AG04449 (cell line): ENCODE results near the gene THADA.

Source experiments
- CTCF ChIA-PET: fragments of 350-600 bp; formaldehyde crosslinking; extraction: SDS; loops from one replicate; lab custom pipeline; 2021; ENCODE audit warnings: antibody characterized with exemption; lab: Yijun Ruan, JAX
- POLR2A ChIA-PET: fragments of 400-600, 350-600 bp; formaldehyde crosslinking; extraction: SDS; loops from one replicate; lab custom pipeline; 2020; ENCODE audit warnings: antibody characterized with exemption, inconsistent platforms; lab: Yijun Ruan, JAX
- DNase-seq: peaks from one replicate; pipeline ENCODE4 v3.0.0-alpha.2; 2010; ENCODE audit warnings: low read depth, low spot score
- H3K4me3 ChIP-seq: 2 replicates; pipeline ENCODE4 v1.5.1; 2011; ENCODE audit warnings: low read depth, mild to moderate bottlenecking, control low read depth, low read length
- CTCF ChIP-seq: IDR thresholded peaks from one replicate; pipeline ENCODE4 v1.5.1; 2011; ENCODE audit warnings: mild to moderate bottlenecking, moderate library complexity, low read length, control low read depth, inconsistent platforms; ENCODE audit not compliant: insufficient read depth; ENCODE audit errors: missing control alignments

THADA gene

GRCh38 chr2:43303889-43304288, 291.9 kb downstream of the THADA start:
- no peak overlapping the region for H3K4me3 ChIP-seq
- DNase-seq = no peak
- ChIA-PET CTCF (no interaction called here), POLR2A (no interaction called here)
- no peak for TF ChIP-seq CTCF

GRCh38 chr2:43302961-43303494, 292.8 kb downstream of the THADA start:
- no peak overlapping the region for H3K4me3 ChIP-seq
- ChIA-PET CTCF (interaction anchor here (2.7 kb wide), 1 partner anchor 24 kb away, joined by 7 read pairs; no protein-coding TSS in a partner anchor), POLR2A (no interaction called here)
- DNase-seq = no peak
- no peak for TF ChIP-seq CTCF

- TF ChIP-seq CTCF = no peak
- H3K4me3 ChIP-seq = no peak overlapping the region
- ChIA-PET CTCF (interaction anchor here (2.7 kb wide), 1 partner anchor 24 kb away, joined by 7 read pairs; no protein-coding TSS in a partner anchor), POLR2A (no interaction called here)
- no peak for DNase-seq
Measured at GRCh38 chr2:43302182-43302960, 293.5 kb downstream of the THADA start.

GRCh38 chr2:43300781-43301583, 294.9 kb downstream of the THADA start:
- CTCF ChIA-PET = interaction anchor here (1.3 to 2.7 kb wide), 2 partner anchors 18 to 22 kb away, joined by 4 to 7 read pairs; no protein-coding TSS in a partner anchor

GRCh38 chr2:43300222-43300621, 295.6 kb downstream of the THADA start:
- ChIA-PET CTCF (interaction anchor here (1.3 to 2.7 kb wide), 2 partner anchors 19 to 21 kb away, joined by 4 to 7 read pairs; no protein-coding TSS in a partner anchor), POLR2A (no interaction called here)
- no peak for TF ChIP-seq CTCF
- no peak overlapping the region for H3K4me3 ChIP-seq
- no peak for DNase-seq

More at GRCh38 chr2:43300781-43301583, 294.9 kb downstream of the THADA start:
- H3K4me3 ChIP-seq = no peak overlapping the region
- POLR2A ChIA-PET = no interaction called here
- DNase-seq = no peak
- TF ChIP-seq CTCF = no peak
